KOPT-K1 (cell line): Measurements from ENCODE around the gene P4HA2.

Experiments
- H3K27ac ChIP-seq: fragments of 200-600 bp; sonication (generic); 2 replicates; pipeline ENCODE4 v1.5.1; 2016; ENCODE audit warnings: antibody characterized with exemption, mild to moderate bottlenecking, low read depth, low read length; ENCODE audit not compliant: poor library complexity, severe bottlenecking
- H3K36me3 ChIP-seq: fragments of 200-600 bp; sonication (generic); 2 replicates; pipeline ENCODE4 v1.5.1; 2017; ENCODE audit warnings: antibody characterized with exemption, mild to moderate bottlenecking, low read length, moderate library complexity; ENCODE audit not compliant: insufficient read depth
- H3K9me3 ChIP-seq: fragments of 200-600 bp; sonication (generic); 2 replicates; pipeline ENCODE4 v1.5.1; 2017; ENCODE audit warnings: antibody characterized with exemption, low read length, mild to moderate bottlenecking; ENCODE audit not compliant: insufficient read depth, poor library complexity, severe bottlenecking

The P4HA2 gene

DNA sequence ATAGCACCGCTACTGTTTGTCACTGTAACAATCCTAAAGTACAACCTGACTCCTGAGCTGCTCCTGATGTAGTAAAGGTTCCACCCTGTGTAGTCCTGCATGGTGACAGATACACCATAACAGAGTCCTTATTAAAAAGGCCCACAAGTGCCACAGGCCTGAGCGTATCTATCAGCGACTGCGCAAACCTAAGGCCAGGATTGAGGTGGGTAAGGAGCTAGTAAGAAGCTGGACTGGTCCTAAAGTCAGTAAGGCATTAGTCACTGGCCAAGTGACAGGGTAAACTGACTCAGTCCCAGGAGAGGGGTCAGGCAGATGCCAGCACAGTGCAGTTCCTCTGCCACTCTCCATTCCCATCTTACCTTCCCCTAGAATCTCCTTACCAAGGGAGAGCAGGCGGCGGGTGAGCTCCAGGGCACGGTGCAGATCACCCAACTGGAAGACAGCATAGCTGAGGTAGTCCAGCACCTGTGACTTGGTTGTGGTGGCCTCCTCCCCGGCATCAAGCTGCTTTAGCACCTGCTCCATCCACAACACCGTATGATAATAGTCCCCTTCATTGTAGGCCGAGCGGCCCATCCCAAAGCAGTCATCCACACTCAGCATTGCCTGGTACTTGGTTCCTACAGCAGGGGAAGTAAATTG lies 17.6 kb downstream of the P4HA2 start:
- no peaks in the 10 kb centered on the region for H3K36me3 ChIP-seq
- H3K9me3 ChIP-seq: no peaks in the 10 kb centered on the region
- H3K27ac ChIP-seq: no peak overlapping the region

DNA sequence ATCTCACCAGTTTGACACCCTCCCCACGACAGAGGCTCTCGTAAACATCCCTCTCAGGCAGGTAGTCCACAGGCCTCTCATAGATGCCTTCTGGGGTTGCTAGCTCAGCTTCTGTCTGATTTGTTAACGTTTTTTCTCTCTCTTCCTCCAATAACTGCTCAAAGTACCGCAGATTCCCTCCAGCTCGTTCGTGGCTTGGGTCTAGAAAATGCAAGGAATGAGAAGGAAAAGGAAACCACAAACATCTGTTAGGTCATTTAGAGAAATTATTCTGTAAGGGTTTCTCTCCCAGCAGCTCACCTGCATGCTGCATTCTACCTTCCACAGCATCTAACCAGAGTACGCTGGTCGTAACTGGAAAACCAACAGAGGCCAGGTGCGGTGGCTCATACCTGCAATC lies 18.5 kb downstream of the P4HA2 start:
- H3K27ac ChIP-seq: no peak overlapping the region
- no peaks in the 10 kb centered on the region for H3K9me3 ChIP-seq
- H3K36me3 ChIP-seq: no peaks in the 10 kb centered on the region

GRCh38 chr5:132207778-132208177 lies 19.9 kb downstream of the P4HA2 start:
- Histone ChIP-seq H3K36me3 (no peaks in the 10 kb centered on the region), H3K27ac (no peak overlapping the region), H3K9me3 (no peaks in the 10 kb centered on the region)

DNA sequence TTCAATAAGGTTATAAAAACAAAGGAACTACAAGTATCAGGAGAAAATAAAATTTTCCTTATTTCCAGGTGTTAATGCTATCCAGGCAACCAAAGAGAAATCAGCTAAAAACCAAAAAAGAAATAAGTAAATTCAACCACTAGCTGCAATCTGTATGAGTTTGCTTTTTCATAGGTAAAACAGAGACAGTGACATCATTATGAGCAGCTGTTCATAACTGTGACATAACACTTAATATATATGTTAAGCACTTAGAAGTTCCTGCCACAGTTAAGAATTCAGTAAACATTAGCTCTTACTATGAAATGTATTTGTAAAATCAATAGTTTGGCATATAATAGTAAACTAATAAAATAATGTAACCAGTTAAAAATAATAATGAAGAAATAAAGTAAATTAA lies 20.9 kb downstream of the P4HA2 start:
- Histone ChIP-seq H3K9me3 (no peaks in the 10 kb centered on the region), H3K36me3 (no peaks in the 10 kb centered on the region), H3K27ac (no peak overlapping the region)

DNA sequence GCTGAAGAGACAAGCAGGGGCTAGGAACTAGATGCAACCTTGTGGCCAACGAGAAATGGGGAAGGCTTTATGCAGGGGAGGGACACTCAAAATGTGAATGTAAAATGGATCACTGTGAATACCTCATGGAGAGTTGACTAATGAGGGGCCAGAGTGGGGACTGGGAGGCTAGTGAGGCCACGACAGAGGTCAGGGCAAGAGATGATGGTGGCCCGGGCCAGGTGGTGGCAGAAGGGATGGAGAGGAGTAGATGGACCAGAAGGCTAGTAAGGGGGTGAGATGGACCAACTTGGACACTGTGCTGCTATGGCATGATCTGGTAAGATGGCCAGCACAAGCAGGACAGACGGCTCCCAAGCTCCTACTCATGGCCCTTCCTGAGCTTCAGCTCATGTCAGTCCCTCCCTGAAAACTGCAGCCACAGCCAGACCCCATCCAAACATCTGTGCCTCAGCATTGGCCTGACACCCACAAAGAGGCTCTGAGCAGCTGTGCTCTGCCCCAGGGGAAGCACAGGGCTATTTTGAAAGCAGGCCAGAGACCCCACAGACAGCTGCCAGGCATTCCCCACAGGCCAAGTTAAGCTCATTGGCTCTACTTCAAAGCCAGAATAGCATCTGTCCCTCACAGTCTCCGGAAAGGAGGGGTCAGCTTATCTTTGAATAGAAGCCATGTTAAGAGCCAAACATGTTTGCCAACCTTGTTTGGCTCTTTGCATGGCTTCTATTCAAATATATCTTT lies 22.1 kb downstream of the P4HA2 start:
- Histone ChIP-seq H3K9me3 (no peaks in the 10 kb centered on the region), H3K27ac (no peak overlapping the region), H3K36me3 (no peaks in the 10 kb centered on the region)

- H3K27ac ChIP-seq: no peak overlapping the region
- H3K9me3 ChIP-seq: no peaks in the 10 kb centered on the region
- H3K36me3 ChIP-seq: no peaks in the 10 kb centered on the region
These were observed 23.1 kb downstream of the P4HA2 start for GRCh38 chr5:132204371-132205135.

GRCh38 chr5:132203916-132204315 lies 23.7 kb downstream of the P4HA2 start:
- H3K27ac ChIP-seq: no peak overlapping the region
- H3K9me3 ChIP-seq: no peaks in the 10 kb centered on the region
- H3K36me3 ChIP-seq: no peaks in the 10 kb centered on the region

DNA sequence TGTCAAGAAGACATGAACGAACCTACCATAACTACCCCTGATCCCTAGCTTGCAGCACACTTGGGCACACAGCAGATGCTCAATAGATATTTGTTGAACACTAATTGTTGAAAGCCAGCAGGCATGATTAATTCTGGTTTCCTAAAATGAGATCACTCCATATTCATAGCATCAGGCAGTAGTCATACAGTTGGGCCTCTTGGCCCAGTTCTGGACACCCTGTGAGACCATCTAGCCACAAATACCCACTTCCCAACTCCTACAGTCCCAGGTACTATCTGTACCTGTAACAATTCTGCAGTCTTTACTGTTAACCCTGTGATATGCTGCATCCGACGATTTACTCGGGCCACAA lies 24.2 kb downstream of the P4HA2 start:
- no peaks in the 10 kb centered on the region for H3K36me3 ChIP-seq
- H3K9me3 ChIP-seq: no peaks in the 10 kb centered on the region
- H3K27ac ChIP-seq: no peak overlapping the region

DNA sequence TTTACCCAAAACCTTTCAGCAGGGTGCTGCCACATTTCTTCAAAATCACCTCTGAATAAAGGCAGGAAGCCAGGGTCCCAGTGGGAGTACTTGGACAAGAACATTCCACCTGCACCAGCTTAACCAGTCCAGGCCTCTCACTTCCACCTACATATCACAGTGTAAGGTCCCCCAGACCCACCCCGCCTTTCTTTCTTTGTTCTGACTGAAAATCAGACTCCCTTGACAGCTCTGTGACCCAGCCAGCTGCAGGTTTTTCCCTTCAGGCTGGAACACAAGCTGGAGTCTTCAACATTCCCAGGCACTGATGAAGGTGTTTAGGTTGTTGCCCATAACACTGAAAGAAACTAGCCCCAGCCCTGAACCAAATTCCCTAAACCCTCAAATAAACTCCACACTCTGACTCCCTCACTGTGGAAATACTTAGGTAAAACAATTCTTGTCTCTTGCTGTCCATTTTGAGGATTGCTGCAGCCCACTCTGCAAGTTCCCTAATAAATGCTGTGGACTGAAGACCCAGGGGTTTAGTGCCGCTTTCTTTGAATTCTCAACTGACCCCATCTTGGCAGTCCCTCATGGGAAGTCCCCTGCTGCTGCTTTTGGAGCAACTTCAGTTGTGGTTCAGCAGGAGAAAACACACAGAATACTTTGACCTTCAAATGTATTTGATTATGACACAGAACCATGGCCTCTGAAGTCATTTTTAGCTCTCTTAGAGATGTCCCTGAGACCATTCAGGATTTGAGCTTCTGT lies 24.8 kb downstream of the P4HA2 start:
- Histone ChIP-seq H3K27ac (no peak overlapping the region), H3K36me3 (no peaks in the 10 kb centered on the region)

DNA sequence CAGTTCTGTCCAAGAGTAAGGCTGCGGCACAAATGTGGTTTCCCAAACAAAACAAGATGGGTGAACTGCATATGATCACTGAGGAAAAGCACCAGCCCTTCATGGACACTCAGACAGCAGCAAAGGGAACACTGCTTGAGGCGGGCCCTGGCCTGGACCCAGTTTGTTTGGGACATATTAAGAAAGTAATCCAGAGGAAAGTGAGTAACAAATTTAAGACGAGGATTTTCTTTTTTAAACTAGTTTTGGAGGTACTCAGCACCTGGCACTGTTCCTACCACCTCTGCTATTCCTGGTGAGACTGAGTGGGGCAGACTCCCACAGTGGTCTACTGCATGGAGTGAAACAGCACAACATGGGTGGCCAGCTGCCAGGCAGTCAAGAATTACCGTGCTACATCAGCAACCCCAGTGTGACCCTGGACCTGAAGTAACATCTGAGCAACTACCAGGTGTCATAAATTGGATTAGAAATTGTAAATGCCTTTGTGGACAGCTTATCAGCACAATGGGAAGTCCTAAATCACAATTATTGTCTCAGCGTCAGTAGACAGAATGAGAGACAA lies 28.5 kb downstream of the P4HA2 start:
- Histone ChIP-seq H3K9me3 (no peaks in the 10 kb centered on the region), H3K36me3 (no peaks in the 10 kb centered on the region), H3K27ac (no peak overlapping the region)

More for the DNA sequence above, 24.8 kb downstream of the P4HA2 start:
- no peaks in the 10 kb centered on the region for H3K9me3 ChIP-seq

DNA sequence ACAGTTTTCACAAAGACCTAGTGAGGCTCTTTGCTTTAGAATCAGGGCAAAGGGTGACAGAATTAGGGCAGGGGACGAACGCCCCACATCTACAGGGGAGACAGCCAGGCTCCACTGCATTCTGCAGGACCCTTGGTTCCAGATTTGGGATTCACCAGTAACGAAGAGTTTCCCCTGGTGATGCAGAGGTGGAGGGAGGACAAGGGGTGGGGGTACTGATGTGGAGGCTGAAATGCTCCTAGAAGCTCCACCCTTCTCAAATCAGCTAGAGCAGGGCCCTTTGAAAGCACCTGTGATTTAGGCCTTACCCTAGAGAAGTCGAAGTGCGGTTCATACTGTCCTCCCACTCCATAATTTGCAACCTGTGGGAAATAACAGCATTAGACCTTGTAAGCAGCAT lies 29.1 kb downstream of the P4HA2 start:
- Histone ChIP-seq H3K9me3 (no peaks in the 10 kb centered on the region), H3K27ac (no peak overlapping the region), H3K36me3 (no peaks in the 10 kb centered on the region)

DNA sequence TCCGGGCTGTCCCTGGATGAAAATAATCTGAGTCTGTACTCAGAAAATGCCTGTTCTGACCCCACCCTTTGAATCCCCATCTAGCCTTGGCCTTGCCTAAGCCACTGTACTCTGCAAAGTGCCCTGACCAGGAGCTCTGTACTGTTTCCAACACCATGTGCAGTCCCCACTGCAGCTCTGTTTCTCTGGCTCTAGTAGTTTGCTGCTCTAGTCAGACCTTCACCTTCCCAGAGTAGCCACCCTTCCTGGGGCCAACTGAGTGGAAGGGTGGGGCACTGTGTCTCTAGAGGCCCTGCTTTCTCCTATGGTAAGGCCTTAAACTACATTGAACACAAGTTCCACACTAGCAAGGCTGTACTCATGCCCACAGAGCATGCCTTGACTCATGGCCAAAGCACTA lies 31.9 kb downstream of the P4HA2 start:
- Histone ChIP-seq H3K36me3 (no peaks in the 10 kb centered on the region), H3K9me3 (no peaks in the 10 kb centered on the region), H3K27ac (no peak overlapping the region)

DNA sequence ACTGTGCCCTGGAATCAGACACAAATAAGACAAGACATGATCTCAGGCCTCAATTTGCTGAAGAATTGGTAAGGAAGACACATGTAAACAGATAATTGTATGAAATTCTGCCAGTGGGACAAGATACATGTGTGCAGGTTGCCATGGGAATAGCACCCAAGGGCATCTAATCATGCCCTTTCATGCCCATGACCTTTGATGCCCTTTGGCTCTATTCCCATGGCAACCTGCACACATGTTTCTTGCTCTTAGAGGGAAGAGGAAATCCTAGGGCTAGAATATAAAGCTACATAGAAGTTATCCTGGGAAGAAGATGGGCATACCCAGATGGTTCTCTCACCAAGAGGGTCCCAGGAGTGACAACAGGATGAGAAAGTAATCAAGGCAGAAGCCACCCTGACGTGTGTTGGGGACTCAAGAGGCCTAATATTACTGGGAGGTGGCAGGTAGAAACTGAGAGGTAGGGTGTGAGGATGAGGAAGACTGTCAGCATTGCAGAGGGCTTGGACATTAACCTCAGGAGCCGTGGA lies 34.4 kb downstream of the P4HA2 start:
- H3K27ac ChIP-seq: no peak overlapping the region
- no peaks in the 10 kb centered on the region for H3K36me3 ChIP-seq
- no peaks in the 10 kb centered on the region for H3K9me3 ChIP-seq

DNA sequence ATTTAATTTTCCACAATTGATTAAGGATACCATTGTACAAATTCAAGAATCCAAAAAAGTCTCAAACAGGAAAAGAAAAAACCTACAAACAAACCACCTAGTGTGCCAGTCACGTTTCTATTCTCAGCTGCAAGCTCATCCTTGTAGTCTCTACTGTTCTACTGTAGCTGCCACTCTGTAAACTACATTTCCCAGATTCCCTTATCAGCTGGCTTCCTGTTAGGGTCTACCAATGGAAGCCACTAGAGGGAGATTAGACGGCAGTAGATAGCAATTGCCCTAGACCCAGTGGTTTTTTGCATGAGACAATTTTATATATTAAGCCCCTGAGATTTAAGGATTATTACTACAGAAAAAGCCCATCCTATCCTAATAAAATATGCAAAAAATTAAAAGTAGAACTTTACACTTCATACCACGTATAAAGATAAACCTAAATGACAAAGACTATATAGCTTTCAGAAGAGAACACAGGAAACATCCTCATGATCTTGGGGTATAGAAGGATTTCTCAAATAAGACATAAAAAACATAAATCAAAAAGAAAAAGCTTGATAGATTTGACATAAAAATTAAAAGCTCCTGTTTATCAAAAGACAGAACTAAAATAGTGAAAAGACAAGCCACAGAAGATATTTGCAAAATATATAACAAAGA lies 37.4 kb downstream of the P4HA2 start:
- no peak overlapping the region for H3K27ac ChIP-seq
- no peaks in the 10 kb centered on the region for H3K9me3 ChIP-seq
- no peaks in the 10 kb centered on the region for H3K36me3 ChIP-seq
